ENCODE measurements around the gene TUBE1.

DNA sequence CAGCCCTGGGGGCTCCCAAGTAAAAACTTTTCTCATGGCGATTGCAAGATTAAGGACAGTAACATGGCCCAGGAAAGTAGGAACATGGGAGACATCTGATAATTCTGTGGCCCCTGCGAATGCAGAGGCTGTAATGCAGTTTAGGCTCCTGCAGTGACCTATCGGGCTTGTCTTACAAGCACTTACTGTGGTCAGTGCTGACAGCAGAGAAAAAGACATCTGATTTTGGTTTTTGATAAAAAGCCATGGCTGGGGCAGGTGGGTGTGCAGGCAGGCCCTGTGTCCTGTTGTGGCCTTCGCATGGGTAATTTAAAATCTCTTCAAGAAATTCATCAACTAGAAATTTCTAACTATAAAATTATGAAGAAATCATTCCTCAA lies 52.7 kb downstream of the TUBE1 start:
- TF ChIP-seq, protein P1, sequence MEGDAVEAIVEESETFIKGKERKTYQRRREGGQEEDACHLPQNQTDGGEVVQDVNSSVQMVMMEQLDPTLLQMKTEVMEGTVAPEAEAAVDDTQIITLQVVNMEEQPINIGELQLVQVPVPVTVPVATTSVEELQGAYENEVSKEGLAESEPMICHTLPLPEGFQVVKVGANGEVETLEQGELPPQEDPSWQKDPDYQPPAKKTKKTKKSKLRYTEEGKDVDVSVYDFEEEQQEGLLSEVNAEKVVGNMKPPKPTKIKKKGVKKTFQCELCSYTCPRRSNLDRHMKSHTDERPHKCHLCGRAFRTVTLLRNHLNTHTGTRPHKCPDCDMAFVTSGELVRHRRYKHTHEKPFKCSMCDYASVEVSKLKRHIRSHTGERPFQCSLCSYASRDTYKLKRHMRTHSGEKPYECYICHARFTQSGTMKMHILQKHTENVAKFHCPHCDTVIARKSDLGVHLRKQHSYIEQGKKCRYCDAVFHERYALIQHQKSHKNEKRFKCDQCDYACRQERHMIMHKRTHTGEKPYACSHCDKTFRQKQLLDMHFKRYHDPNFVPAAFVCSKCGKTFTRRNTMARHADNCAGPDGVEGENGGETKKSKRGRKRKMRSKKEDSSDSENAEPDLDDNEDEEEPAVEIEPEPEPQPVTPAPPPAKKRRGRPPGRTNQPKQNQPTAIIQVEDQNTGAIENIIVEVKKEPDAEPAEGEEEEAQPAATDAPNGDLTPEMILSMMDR (IDR thresholded peaks at IDR 0.05 in 2 of 3, conservative IDR thresholded peaks at IDR 0.05 in 1 of 3; ENCODE audit: borderline replicate concordance in 1 of 3, insufficient read depth in 1 of 3, low read depth in 2 of 3, low read length in 2 of 3), result no peak
- TF ChIP-seq, protein P2, sequence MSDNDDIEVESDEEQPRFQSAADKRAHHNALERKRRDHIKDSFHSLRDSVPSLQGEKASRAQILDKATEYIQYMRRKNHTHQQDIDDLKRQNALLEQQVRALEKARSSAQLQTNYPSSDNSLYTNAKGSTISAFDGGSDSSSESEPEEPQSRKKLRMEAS (IDR thresholded peaks at IDR 0.05), result no peak

Data from HCT116 (cell line).